Measurements from ENCODE around the gene CWC27. TPM values are rescaled to one million over a fixed set of nuclear protein-coding genes. Genes with fewer than 3 reads are reported as not detected.

The CWC27 gene
- total and polyA plus RNA-seq, 7 donors = 16.0 to 31.2 (median 19.3) TPM

DNA sequence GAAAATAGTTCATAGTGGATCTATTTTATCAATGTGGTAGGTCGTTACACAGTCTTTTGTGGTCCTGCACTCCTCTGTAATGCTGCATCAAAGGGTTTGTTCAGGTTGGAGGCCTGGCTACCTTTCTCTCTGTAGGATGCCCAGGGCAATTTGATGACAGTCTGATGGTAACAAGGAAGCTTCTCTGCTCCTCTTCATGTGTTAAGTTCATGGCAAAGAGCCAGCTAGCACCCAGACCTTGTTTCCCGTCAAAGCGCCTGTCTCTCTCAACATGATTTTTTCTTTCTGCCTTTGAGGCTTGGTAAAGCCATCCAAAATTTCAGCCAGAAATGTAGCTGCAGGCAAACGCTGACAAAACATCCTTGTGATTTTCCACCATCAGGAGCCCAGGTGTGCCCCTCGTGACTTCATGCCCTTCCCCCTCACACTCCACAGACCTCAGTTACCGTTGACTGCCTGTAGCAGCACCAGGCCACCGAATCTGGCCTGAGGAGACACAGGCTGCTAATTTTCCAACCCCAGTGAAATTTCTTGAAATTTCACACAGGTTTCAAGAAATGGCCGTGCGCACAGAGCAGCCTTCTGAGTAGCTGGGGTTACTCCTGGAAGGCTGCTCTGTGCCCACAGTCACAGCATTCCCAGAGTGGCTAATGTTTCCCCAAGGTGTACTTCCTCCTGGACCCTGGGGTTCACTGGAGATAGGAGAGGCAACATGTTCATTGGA, 292.7 kb downstream of the CWC27 start:
- DNase-seq (no peak), ATAC-seq (no peak)
- Histone ChIP-seq H3K9me3 (no peaks in the 10 kb centered on the region), H3K27ac (no peak overlapping the region), H3K36me3 (ENCODE audit: insufficient read depth in 1 of 2, low read depth in 1 of 2) (no peaks in the 10 kb centered on the region), H3K4me1 (no peaks in the 10 kb centered on the region), H3K27me3 (ENCODE audit: insufficient read depth in 3 of 3, low read length in 2 of 3) (no peaks in the 10 kb centered on the region), H3K4me3 (no peak overlapping the region)
- TF ChIP-seq, protein P1, sequence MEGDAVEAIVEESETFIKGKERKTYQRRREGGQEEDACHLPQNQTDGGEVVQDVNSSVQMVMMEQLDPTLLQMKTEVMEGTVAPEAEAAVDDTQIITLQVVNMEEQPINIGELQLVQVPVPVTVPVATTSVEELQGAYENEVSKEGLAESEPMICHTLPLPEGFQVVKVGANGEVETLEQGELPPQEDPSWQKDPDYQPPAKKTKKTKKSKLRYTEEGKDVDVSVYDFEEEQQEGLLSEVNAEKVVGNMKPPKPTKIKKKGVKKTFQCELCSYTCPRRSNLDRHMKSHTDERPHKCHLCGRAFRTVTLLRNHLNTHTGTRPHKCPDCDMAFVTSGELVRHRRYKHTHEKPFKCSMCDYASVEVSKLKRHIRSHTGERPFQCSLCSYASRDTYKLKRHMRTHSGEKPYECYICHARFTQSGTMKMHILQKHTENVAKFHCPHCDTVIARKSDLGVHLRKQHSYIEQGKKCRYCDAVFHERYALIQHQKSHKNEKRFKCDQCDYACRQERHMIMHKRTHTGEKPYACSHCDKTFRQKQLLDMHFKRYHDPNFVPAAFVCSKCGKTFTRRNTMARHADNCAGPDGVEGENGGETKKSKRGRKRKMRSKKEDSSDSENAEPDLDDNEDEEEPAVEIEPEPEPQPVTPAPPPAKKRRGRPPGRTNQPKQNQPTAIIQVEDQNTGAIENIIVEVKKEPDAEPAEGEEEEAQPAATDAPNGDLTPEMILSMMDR (IDR thresholded peaks at IDR 0.05) = no peak
- 70 to 75% (median 74%) methylated on average over 9 of the region's 9 CpGs for WGBS, 3 donors
- intact Hi-C loops (cut with DNase I) = no loop called here

DNA sequence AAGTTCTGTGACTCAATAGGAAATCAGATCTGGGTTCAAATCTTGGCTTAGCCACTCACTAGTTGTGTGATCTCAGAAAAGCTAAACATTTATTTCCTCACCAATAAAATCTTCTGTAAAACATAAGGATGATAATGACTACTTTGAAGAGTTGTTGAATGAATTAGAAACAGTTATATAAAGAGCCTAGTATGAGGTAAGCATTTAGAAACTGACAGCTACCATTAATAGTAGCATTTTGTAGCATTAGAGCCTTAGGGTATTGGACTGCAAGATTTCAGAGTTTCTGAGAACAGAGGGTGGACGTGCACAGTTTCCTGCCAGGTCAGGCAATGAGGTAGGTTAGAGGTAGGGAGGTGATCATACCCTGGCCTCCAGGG, 293.2 kb downstream of the CWC27 start:
- intact Hi-C loops (cut with DNase I) = no loop called here
- Histone ChIP-seq H3K36me3 (ENCODE audit: insufficient read depth in 1 of 2, low read depth in 1 of 2) (no peaks in the 10 kb centered on the region), H3K27ac (no peak overlapping the region), H3K4me3 (no peak overlapping the region), H3K4me1 (no peaks in the 10 kb centered on the region), H3K27me3 (ENCODE audit: insufficient read depth in 3 of 3, low read length in 2 of 3) (no peaks in the 10 kb centered on the region), H3K9me3 (no peaks in the 10 kb centered on the region)
- ATAC-seq (no peak), DNase-seq (no peak)
- TF ChIP-seq, protein P1 (IDR thresholded peaks at IDR 0.05) = no peak
- 75 to 82% (median 80%) methylated on average over 1 of the region's 1 CpG for WGBS, 3 donors

DNA sequence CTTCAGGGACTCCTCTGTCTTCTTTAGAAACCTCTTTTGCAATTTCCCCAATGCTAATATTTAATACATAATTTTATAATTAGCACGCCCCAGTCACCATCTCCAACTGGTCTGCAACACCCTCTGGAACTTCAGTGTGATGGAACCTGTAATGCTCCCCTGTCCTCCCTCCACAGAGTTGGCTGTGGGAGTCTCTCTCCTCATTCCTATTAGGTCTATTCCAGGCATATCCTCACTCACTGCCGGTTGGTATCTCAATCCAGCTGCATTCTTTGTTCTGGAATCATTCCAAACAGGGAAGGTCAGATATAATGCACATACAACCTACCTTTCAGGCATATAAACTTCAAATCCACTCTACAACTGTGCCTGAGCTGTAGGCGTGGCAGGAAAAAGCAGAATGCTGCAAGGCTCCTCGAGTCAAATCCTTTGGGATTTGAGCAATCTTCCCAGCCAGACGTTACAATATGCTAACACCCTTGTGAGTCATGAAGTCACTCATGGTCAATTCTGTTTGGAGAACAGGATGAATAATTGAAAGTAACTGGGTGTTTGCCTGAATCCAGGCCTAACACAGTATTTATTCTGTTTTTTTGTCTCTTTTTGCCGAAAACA, 293.8 kb downstream of the CWC27 start:
- peak in 1 of 2 donors; percentile 22 for DNase-seq
- peak overlapping the region; percentile 56 for H3K27ac ChIP-seq
- no peaks in the 10 kb centered on the region for H3K27me3 ChIP-seq (ENCODE audit: insufficient read depth in 3 of 3, low read length in 2 of 3)
- no peaks in the 10 kb centered on the region for H3K36me3 ChIP-seq (ENCODE audit: insufficient read depth in 1 of 2, low read depth in 1 of 2)
- WGBS, 3 donors = 33 to 39% (median 35%) methylated on average over 6 of the region's 6 CpGs
- no peaks in the 10 kb centered on the region for H3K9me3 ChIP-seq
- TF ChIP-seq, protein P1 (IDR thresholded peaks at IDR 0.05) = no peak
- intact Hi-C loops (cut with DNase I) = no loop called here
- ATAC-seq = peak in 3 of 4 donors; percentile 66 to 76 (median 66)
- H3K4me3 ChIP-seq = no peak overlapping the region
- H3K4me1 ChIP-seq = no peaks in the 10 kb centered on the region

- no peaks in the 10 kb centered on the region for H3K36me3 ChIP-seq (ENCODE audit: insufficient read depth in 1 of 2, low read depth in 1 of 2)
- H3K27ac ChIP-seq = no peak overlapping the region
- H3K4me1 ChIP-seq = no peaks in the 10 kb centered on the region
- TF ChIP-seq, protein P1 (IDR thresholded peaks at IDR 0.05) = no peak
- intact Hi-C loops (cut with DNase I) = no loop called here
- no peak for ATAC-seq
- no peak for DNase-seq
- H3K27me3 ChIP-seq (ENCODE audit: insufficient read depth in 3 of 3, low read length in 2 of 3) = no peaks in the 10 kb centered on the region
- no peak overlapping the region for H3K4me3 ChIP-seq
- no peaks in the 10 kb centered on the region for H3K9me3 ChIP-seq
- WGBS, 3 donors = 93 to 95% (median 95%) methylated on average over 2 of the region's 2 CpGs
These were observed 296.3 kb downstream of the CWC27 start for GRCh38 chr5:65065001-65065511.

All from psoas muscle (tissue), 8 donors.